ENCODE results near the gene COX5A.
A peak's percentile ranks its signal among the peaks of the same experiment; 100 is the strongest.

The COX5A gene

GRCh38 chr15:74937590-74938371 is at the start of gene COX5A:
Gene COX5A, minus strand, starts transcription at chr15:74938073. Its CDS starts 59 bp downstream, at chr15:74938014.
- DNase-seq = peak; percentile 97

DNA sequence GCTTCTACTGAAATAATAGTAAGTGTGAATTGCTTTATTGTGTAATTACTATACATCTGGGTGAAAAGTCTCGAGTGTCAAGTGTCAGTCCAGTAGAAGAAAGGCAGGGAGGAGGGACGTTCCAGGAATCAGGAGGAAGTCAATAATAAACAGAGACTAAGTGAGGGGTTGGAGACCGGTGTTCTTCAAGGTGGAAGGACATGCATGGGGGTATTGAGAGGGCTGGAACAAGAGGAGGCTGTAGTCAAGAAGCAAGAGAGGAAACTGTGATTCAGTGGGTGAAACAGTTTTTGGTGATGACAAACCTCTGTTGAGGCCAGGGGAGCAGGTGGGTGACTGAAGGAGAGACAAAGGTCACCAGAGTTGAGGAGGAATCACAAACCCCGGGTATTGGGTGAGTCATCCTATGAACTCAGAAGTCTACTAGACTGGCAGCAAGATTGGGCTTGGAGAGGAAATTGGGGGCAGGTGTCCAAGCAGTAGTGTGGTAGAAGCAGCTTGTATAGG is 45.9 kb upstream of the COX5A start:
- peak; percentile 47 for DNase-seq

DNA sequence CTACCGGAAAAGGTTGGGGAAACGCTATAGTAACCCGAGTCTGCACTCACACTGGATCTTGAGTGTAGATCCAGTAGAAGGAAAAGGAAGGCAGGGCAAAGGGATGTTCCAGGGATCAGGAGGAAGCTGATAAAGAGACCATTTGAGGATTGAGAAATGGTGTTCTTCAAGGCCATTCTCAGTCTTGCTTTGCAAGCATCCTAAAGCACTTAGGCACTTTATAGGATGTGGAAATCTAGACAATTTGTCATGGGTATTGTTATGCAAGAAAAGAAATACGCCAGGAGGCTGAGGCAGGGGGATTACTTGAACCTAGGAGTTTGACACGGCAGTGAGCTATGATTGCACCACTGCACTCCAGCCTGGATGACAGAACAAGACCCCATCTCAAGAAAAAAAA is 44.3 kb upstream of the COX5A start:
- DNase-seq = no peak

DNA sequence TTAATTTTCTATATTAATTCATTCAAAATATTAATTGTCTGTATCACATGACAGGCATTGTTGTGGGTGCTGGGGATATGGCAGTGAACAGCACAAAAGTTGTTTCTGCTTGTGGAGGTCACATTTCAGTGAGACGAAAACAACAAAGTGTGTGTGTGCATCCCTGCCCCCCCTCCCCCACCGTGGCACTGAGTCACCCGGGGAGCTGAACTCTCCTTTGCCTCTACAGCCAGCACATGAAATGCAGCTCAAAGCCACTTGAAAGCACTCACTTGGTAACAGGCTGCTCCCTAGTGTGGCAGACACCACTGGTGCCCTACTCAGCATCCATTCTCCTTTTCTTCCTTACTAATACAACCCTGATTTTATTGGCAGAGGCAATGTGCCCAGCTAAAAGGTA is 40.6 kb upstream of the COX5A start:
- DNase-seq = peak; percentile 45

- DNase-seq = no peak
Observed at GRCh38 chr15:74978077-74978476, 40.2 kb upstream of the COX5A start.

- peak; percentile 30 for DNase-seq
Observed at GRCh38 chr15:74977599-74977998, 39.7 kb upstream of the COX5A start.

DNA sequence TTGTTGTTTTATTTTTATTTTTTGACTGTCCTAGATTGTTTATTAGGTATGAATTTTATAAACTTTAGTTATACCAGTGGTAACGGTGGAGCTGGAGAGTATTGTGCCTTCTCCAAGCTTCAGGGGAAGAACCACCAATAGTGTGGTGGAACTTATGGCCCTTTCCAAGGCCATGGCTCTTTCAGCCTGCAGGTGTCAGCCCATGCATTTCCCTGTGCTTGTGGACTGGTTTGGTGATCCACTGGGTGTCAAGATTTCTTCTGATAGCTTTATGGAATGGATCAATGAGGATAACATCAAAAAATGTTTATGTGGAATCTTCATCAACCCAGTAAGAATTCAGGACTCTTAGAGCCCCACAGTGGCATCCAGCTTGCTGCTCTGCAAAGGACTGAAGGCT is 38.3 kb upstream of the COX5A start:
- DNase-seq = no peak

GRCh38 chr15:74967670-74968069 is 29.8 kb upstream of the COX5A start:
- DNase-seq = no peak

GRCh38 chr15:74964794-74965193 is 26.9 kb upstream of the COX5A start:
- DNase-seq = peak; percentile 45

DNA sequence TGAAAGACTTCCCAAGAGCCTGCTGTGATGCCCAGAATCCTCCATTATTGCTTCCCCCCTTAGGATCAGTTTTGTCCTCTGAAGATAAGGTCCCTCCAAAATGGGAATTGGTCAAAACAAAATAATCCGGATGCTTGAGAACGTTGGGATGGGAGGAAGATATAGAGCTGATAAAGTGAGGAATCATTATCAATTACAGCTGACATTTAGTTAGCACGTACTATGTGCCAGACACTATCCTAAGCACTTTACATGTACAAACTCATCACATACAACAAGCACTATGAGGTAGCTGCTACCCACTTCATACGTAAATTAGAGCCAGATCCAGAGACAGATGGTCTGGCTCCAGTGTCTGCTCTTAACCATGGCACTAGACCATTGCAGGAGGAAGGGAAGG is 25.3 kb upstream of the COX5A start:
- DNase-seq = no peak

DNA sequence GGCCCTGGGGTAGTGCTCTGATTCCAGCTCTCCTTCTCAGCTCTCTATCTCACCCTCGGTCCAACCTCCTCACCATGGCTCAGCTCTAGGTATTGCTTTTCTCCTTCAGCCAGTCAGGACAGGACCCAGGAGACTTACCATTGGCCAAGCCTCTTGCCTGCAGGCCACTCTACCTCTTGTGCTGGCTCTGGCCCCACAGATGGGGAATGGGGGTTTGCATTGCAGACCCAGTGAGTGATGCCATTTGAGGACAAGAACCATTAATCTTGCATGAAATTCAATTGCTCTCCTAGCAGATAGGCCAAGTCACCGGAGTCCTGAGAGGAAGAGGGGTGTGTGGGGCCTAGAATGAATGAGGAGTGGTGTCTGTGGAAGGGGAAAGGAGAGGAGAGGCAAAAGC is 24.8 kb upstream of the COX5A start:
- no peak for DNase-seq

- DNase-seq = no peak
Observed at GRCh38 chr15:74962219-74962618, 24.3 kb upstream of the COX5A start.

DNA sequence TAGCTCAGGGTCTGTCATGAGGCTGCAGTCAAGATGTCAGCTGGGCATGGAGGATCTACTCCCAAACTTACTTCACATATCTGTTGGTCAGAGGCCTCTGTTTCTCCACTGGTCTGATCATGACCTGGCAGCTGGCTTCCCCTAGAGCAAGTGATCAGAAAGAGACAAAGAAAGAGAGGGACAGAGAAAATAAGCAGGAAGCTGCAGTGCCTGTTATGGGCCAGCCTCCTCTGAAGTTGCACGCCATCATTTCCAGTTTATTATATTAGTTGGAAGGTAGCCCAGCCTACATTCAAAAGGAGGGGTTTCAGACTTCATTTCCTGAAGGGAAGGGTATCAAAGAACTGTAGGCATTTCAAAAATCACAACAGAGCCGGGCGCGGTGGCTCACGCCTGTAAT is 23.7 kb upstream of the COX5A start:
- no peak for DNase-seq

GRCh38 chr15:74960995-74961588 is 23.2 kb upstream of the COX5A start:
- DNase-seq = no peak

GRCh38 chr15:74960286-74960685 is 22.4 kb upstream of the COX5A start:
- no peak for DNase-seq

DNA sequence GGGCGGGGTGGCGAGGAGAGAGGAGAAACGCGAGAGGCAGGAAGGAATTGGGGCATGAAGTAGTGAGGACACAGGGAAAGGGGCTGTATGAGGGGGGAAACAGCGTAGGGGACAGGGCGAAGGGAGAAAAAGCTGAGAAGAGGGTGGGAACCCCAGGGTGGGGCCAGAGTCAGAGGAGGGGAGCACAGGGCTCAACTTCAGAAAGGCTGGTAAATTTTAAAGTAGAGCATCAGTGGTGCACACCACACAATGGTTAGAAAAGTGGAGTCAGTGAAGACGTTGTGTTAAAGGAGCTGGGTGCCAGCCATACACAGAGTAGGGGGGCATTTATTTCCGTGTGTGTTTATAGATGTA is 21.7 kb upstream of the COX5A start:
- no peak for DNase-seq

DNA sequence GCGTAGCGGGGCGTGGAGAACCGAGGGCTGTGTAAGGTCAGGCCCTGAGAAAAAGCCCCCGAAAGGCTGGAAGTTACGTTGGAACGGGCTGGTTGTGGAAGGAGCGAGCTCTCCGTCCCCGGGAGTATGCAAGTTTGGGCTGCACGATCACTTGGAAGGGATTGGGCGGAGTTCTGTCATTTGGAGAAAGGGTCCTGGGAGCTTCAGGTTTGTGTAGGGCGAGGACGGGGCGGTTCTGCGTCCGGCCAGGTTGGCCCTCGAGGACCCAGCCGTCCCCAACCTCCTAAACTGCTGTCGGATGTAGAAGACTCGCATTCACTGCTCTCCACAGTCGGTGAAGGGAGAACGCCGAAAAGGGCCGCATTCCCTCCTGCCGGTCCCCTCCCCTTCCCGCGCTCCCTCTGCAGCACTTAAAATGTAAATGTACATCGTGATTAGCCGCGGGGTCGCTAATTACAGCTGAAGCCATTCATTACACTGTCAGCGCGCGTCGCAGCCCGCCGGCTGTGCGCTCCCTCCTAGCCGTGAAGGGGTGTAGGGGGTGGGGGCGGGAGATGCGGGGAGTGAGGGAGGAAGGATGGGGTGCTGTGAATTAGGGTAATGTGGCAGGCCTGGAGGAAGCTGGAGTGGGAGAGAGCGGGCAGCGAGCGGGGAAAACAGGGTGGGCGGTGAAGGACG is 21.2 kb upstream of the COX5A start:
- DNase-seq = no peak

DNA sequence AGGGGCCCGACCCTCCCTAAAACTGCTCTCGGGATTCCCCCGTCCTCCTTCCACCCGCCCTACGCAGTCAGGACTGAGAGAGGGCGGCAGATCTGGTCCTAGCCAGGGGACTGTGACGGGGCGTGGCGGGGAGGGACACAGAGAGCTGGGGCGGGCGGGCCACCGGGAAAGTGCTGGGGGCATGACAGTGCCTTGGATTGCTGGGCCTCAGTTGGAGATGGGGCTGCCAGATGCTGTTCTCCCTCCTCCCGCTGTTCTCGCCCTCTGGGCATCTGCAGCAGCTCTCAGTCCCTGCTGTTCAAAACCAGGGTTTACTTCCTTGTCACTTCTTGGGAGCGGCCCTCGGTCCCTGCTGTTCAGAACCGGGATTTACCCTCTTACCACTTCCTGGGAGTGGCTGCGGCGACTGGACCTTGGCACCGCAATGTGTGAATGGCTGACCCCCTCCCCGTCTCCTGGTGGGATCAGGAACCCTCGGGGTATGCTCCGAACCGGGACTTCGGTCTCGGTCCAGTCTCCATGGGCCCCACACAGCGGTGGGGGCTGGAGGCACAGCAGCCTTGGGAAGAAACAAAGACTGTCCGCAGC is 20.5 kb upstream of the COX5A start:
- DNase-seq = peak; percentile 45

DNA sequence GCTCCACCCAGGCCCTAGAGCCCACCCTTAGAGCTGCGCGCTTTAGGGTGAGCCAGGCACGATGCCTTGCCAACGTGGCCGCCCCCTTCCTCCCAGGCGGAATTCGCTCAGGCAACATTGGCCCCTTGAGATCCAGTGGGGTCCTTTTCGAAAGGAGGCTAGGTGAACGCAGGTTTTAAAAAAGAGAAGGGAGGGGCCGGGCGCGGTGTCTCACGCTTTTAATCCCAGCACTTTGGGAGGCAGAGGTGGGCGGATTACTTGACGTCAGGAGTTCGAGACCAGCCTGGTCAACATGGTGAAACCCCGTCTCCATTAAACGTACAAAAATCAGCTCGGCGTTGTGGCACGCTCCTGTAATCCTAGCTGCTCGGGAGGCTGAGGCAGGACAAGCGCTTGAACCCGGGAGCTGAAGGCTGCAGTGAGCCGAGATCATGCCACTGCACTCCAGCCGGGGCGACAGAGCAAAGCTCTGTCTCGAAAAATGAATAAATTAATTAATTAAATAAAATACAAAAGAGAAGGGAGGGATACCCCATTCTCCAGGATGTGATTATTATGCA is 19.7 kb upstream of the COX5A start:
- DNase-seq = peak; percentile 35

- peak; percentile 67 for DNase-seq
Observed at GRCh38 chr15:74956648-74957475, 19.0 kb upstream of the COX5A start, which contains the start of gene RPP25. Gene RPP25, minus strand, starts transcription at chr15:74956772. Its CDS starts 189 bp downstream, at chr15:74956583.

GRCh38 chr15:74955796-74956647 is 18.1 kb upstream of the COX5A start:
- no peak for DNase-seq
